COR-L47 (cell line): ENCODE results near the gene PLIN1.

Source experiments
- DNase-seq: peaks from one replicate; lab custom pipeline; 2025; lab: John Stamatoyannopoulos, UW

PLIN1 gene

DNA sequence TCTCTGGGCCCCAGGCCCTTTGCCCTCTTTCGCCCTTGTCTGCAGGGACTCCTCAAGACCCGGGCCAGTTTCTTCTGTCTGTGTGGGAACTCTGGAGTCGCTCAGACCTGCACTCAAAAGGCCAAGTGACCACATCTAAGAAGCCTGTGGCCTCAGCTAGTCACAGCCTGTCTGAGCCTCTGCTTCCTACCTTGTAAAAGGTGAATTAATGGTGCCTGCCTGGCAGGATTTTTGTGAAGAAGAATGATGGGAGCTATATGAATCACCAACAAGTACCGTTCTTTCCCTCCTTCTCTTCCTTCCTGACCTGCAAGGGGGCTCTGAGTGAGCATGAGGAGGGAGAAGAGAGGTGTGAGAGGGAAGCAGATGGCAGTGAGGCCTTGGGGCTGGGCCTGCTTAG, 7.5 kb downstream of the PLIN1 start:
- no peak for DNase-seq

DNA sequence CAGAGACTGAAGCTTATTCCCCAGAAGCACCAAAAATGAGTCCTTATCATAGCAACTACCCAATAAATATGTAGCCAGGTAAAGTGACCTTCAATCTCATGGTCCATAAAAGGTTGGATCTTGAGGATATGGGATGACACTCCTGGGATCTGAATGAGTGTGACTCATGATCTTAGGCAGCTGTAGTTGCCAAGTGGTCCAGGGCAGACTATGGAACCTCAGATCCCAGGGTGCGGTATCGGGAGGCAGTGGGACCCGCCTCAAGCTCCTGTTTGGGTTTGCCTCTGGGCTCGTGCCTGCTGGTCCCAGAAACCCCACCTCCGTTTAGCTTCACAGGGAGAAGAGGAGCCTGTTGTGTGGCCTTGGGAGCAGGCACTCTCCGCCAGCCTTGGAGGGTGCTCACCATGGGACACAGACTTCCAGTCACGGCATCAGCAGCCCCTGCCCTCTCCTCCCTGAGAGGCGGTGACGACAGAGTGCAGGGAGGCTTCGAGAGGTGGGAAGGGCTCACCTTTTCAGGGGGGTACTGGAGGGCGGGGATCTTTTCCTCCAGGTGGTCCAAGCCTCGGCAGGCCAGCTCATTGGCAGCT, 8.1 kb downstream of the PLIN1 start:
- DNase-seq = no peak

DNA sequence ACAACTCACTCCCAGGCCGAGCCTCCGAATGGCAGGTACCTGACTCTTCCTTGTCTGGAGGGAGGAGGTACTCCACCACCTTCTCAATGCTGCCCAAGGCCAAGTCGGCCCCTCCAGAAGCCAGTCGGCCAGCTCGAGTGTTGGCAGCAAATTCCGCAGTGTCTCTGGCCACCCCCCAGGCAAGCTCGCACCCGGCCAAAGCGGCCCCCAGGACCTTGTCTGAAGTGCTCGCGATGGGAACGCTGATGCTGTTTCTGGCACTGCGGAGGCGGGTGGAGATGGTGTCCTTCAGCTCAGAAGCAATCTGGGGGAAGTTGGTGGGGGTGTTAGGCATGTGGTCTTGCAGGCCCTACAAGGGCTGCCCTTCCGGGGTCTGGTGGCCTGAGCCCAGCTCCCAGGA, 9.2 kb downstream of the PLIN1 start:
- DNase-seq = no peak

GRCh38 chr15:89669309-89669865, 9.8 kb downstream of the PLIN1 start:
- DNase-seq = no peak

GRCh38 chr15:89668171-89668570, 11.0 kb downstream of the PLIN1 start:
- no peak for DNase-seq

DNA sequence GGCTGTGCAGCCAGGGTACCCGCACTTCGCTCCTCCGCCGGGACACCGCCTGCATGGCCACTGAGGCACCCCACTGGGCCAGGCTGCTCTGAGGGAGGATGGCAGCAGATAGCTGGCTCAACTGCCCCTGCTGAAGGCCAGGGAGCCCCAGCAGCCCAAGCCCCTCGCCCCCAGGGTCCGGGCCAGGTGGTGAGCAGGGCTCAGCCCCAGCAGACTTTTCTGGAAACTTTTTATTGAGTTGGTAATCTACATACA, 11.5 kb downstream of the PLIN1 start:
- DNase-seq = no peak

DNA sequence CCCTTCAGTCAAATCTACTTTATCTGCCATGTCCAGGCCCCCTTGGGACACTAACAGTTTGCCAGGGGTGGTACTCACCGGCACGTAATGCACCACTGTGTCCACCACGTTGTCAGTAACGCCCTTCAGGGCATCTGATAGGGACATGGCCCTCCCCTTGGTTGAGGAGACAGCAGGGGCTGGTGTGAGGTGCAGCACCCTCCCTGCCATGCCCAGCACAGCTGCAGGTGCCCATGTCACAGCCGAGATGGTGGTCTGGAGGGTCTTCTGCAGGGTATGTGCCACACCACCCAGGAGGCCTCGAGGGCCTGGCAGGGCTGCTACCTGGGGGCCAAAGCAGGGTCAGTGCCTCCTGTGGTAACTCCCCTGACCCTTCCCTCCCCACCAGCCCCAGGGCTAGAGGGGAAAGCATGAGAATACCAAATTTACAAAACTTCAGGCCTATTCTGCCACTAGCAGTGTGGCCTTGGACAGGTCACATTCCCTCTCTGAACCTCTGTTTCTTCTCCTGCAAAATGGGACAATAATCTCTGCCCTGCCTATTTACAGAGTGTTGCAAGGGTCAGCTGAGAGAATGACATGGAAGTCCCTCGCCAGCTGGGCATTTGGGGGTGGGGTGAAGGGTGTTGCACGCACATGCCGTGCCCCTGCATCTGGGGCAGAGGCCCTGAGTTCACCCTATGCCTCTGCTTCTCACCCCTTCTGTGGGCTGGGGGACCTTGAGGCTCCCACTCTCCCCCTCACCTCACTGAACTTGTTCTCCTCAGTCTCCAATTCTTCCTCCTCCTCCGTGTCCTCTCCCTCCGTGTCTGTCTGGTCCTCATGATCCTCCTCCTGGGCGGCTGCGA, 12.1 kb downstream of the PLIN1 start:
- DNase-seq = no peak

DNA sequence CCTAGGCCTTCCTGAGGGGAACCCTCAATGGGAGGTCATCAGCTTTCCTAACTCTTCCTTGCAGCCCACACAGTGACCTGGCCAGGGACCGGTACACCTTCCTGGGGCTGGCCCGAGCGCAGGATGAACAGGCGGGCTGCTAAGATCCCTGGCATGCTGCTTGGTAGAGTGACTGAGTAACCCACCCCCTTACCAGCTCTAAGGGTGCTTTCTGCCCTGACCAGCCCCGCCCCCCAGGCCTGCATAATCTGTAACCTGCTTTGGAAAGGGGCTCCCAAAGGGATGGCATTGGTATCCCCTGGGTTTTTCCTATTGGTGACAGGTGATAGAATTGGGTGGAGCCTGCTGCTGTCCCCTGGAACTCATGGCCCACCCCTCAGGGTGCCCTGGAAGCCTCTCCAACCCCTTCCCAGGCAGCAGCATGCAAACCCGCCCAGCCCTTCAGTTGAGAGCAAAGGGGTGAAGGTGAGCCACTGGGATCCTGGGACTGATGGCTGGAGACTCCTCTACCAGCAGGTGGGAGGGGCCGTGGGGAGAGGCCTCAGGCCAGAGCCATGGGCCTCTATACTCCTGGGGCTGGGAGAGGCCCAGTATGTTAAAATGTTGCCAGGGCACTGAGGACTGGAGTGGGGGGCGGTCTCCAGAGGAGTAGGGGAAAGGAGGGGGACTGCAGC, 12.8 kb downstream of the PLIN1 start:
- DNase-seq = no peak

GRCh38 chr15:89665449-89666181, 13.6 kb downstream of the PLIN1 start:
- DNase-seq = peak; percentile 33

DNA sequence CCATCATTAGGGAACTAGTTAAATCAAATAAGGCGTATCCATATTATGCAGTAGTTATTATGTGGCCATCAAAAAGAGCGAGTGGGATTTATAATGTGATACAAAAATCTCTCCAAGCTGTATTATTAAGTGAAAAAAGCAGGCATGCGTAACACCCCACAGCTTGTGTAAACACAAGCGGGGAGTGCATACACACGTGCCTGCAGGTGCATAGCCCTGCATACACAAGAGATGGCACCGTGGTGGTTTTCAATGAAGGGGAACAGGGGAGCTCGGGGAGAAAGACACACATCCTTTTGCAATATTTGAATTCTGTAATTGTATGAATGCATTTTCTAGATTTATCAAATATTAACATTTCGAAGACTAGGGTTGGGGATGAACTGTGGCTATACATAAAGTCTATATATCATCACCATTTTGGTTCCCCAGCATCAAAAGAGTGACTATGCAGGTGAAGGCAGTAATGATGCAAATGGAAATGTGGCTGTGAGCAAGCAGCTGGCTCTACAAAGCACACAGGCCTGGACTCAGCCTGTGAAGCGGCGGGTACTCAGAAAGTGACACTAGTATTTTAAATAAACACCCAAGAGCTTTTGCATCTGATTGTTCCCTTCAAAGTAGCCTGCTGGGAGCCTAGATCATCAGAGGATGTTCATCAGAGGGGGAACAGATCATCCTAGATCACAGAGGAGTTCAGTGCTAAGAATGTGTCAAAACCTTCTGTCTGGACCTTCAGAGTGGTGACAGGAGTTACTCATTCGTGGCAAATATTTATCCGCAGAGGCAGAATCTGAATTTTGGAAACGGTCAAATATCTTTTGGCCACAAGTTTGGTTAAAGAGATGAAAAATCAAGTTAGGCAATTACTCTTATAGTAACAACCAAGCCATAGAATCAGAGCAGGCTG, 14.5 kb downstream of the PLIN1 start:
- peak; percentile 50 for DNase-seq

DNA sequence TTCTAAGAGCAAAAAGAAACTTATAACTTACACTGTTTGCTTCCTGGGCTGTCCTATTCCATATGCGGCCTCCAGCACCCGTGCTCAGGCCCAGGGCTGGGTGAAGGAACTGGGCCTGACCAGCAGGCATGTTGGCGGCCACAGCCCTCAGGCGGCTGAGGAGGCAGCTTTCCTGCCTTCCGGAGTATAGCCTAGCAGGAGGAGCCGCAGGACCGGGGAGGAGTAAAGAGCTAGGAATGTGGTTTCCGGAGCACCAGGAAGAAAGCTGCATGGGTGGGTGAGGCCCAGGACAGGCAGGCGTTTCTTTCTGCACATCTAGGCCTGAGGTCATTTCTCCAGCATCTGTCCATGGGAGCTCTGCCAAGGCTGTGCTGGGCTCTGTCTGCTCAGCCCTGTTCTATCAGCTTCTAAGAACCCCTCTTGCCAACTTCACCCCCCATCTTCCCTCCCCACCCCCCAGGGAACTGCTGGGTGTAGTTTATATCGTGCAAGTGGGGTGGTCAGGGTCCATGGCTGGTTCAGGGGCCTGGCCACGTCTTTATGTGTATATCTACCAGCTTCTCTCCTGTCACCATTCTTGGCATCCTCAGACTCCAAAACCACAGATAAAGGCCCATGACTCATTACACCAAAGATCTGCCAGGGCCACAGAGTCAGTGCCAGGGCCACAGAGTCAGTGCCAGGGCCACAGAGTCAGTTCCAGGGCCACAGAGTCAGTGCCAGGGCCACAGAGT, 16.1 kb downstream of the PLIN1 start:
- no peak for DNase-seq

- no peak for DNase-seq
These were observed 18.6 kb downstream of the PLIN1 start for GRCh38 chr15:89660556-89660955.

DNA sequence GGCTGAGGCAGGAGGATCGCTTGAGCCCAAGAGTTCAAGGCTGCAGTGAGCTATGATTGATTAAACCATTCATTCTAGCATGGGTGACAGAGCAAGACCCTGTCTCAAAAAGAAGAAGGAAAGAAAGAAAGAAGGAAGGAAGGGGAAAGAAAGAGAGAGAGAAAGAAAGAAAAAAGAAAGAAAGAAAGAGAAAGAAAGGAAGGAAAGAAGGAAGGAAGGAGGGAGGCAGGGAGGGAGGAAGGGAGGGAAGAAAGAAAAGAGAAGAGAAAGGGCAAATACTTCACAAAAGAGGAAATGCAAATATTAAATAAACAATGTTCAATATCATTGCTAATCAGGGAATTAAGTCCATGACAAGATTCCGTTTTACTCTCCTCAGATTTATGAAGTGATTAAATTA, 19.9 kb downstream of the PLIN1 start:
- no peak for DNase-seq

GRCh38 chr15:89657686-89658200, 21.4 kb downstream of the PLIN1 start:
- DNase-seq = no peak

GRCh38 chr15:89656116-89656815, 22.9 kb downstream of the PLIN1 start:
- no peak for DNase-seq

- peak; percentile 28 for DNase-seq
These were observed 24.0 kb downstream of the PLIN1 start, which contains the start of gene KIF7 for GRCh38 chr15:89654847-89655805. Gene KIF7, minus strand, starts transcription at chr15:89655467. Its CDS starts 2,537 bp downstream, at chr15:89652930.

GRCh38 chr15:89654301-89654761, 24.8 kb downstream of the PLIN1 start:
- no peak for DNase-seq

- no peak for DNase-seq
These were observed 25.6 kb downstream of the PLIN1 start for GRCh38 chr15:89653578-89653977.
